ELF-1 (cell line): ENCODE data around the gene MX2.
"Not testable (repeated sequence)": the region's sequence is repeated elsewhere in the genome, so short reads cannot be mapped to it uniquely, and the experiment has no call there.

Source experiments
- DNase-seq: peaks from one replicate; pipeline ENCODE4 v3.0.0-alpha.2; 2016; ENCODE audit warnings: low read depth, low spot score

The MX2 gene

GRCh38 chr21:41361786-41362604 is at the start of gene MX2:
Gene MX2 (plus strand): TSS chr21:41362027. CDS start chr21:41376907, 14,880 bp downstream.
- DNase-seq = no peak

GRCh38 chr21:41313285-41314164 is 48.3 kb upstream of the MX2 start:
- DNase-seq = not testable (repeated sequence)

GRCh38 chr21:41315726-41316125 is 46.1 kb upstream of the MX2 start:
- DNase-seq = no peak

- DNase-seq = peak; percentile 37
Observed at GRCh38 chr21:41316200-41317062, 45.4 kb upstream of the MX2 start, which contains the start of gene FAM3B. Gene FAM3B (plus strand): TSS chr21:41316801. CDS start chr21:41316880, 79 bp downstream.

GRCh38 chr21:41317063-41317392 is 44.8 kb upstream of the MX2 start:
- DNase-seq = no peak

GRCh38 chr21:41317458-41317857 is 44.4 kb upstream of the MX2 start:
- no peak for DNase-seq

- DNase-seq = no peak
Observed at GRCh38 chr21:41318218-41318617, 43.6 kb upstream of the MX2 start.

GRCh38 chr21:41319273-41319672 is 42.6 kb upstream of the MX2 start:
- DNase-seq = no peak

- DNase-seq = no peak
Observed at GRCh38 chr21:41321211-41321907, 40.5 kb upstream of the MX2 start.

GRCh38 chr21:41321908-41322495 is 39.8 kb upstream of the MX2 start:
- peak; percentile 36 for DNase-seq

- DNase-seq = peak; percentile 42
Observed at GRCh38 chr21:41322496-41323382, 39.1 kb upstream of the MX2 start.

GRCh38 chr21:41325138-41325912 is 36.5 kb upstream of the MX2 start:
- DNase-seq = no peak

GRCh38 chr21:41326414-41327080 is 35.3 kb upstream of the MX2 start:
- DNase-seq = peak; percentile 41

GRCh38 chr21:41327753-41328152 is 34.1 kb upstream of the MX2 start:
- DNase-seq = no peak

GRCh38 chr21:41328660-41329607 is 32.9 kb upstream of the MX2 start:
- DNase-seq = no peak

GRCh38 chr21:41333752-41334151 is 28.1 kb upstream of the MX2 start:
- no peak for DNase-seq

GRCh38 chr21:41337515-41337914 is 24.3 kb upstream of the MX2 start:
- DNase-seq = no peak
